Duodenal mucosa (tissue), 2 donors: ENCODE results near the gene SART3.
"Not testable (repeated sequence)": the region's sequence is repeated elsewhere in the genome, so short reads cannot be mapped to it uniquely, and the experiment has no call there.

Source experiments
- H3K27ac ChIP-seq: one replicate; pipeline ENCODE4 v1.7.0; 2013; ENCODE audit warnings: low read depth, low read length
- H3K27me3 ChIP-seq, 2 donors: one replicate each; pipeline ENCODE4 v1.7.0; 2013; ENCODE audit warnings: low read length in 2 of 2, control low read depth in 1 of 2; ENCODE audit not compliant: insufficient read depth in 2 of 2, control insufficient read depth in 1 of 2
- H3K36me3 ChIP-seq, 2 donors: one replicate each; pipeline ENCODE4 v1.7.0; 2013; ENCODE audit warnings: low read length in 2 of 2, control low read depth in 1 of 2; ENCODE audit not compliant: insufficient read depth in 2 of 2, control insufficient read depth in 1 of 2
- H3K4me1 ChIP-seq, 2 donors: one replicate each; pipeline ENCODE4 v1.7.0; 2013; ENCODE audit warnings: low read length in 2 of 2, control low read depth in 1 of 2; ENCODE audit not compliant: insufficient read depth in 2 of 2, control insufficient read depth in 1 of 2
- H3K4me3 ChIP-seq, 2 donors: one replicate each; pipeline ENCODE4 v1.7.0; 2013; ENCODE audit warnings: low read length in 2 of 2, low read depth in 1 of 2
- H3K9ac ChIP-seq, 2 donors: one replicate each; pipeline ENCODE4 v1.7.0; 2013; ENCODE audit warnings: low read length in 2 of 2, low read depth in 1 of 2
- H3K9me3 ChIP-seq, 2 donors: one replicate each; pipeline ENCODE4 v1.7.0; 2013; ENCODE audit warnings: low read length in 2 of 2, control low read depth in 1 of 2; ENCODE audit not compliant: control insufficient read depth in 1 of 2

The SART3 gene

GRCh38 chr12:108487029-108487428, 73.9 kb downstream of the SART3 start:
- not testable (repeated sequence) for H3K27ac ChIP-seq, H3K4me3 ChIP-seq, H3K27me3 ChIP-seq, H3K4me1 ChIP-seq, H3K36me3 ChIP-seq, H3K9me3 ChIP-seq, H3K9ac ChIP-seq

GRCh38 chr12:108485371-108485770, 75.6 kb downstream of the SART3 start:
- not testable (repeated sequence) for H3K4me1 ChIP-seq, H3K9ac ChIP-seq, H3K4me3 ChIP-seq, H3K27me3 ChIP-seq, H3K9me3 ChIP-seq, H3K27ac ChIP-seq, H3K36me3 ChIP-seq

- no peaks in the 10 kb centered on the region for H3K4me1 ChIP-seq
- H3K27me3 ChIP-seq, result no peaks in the 10 kb centered on the region
- no peak overlapping the region for H3K9ac ChIP-seq
- peaks cover 0 to 3% of the 10 kb centered on the region in 2 donors for H3K9me3 ChIP-seq
- no peak overlapping the region for H3K27ac ChIP-seq
- no peaks in the 10 kb centered on the region for H3K36me3 ChIP-seq
- no peak overlapping the region for H3K4me3 ChIP-seq
Measured at GRCh38 chr12:108484845-108485244, 76.1 kb downstream of the SART3 start.

- Histone ChIP-seq H3K36me3 (no peaks in the 10 kb centered on the region), H3K27ac (no peak overlapping the region), H3K27me3 (peaks cover 0 to 2% of the 10 kb centered on the region in 2 donors), H3K4me3 (no peak overlapping the region), H3K9me3 (peaks cover 0 to 3% of the 10 kb centered on the region in 2 donors), H3K4me1 (no peaks in the 10 kb centered on the region), H3K9ac (no peak overlapping the region)
Measured at GRCh38 chr12:108484431-108484830, 76.5 kb downstream of the SART3 start.

- H3K36me3 ChIP-seq, result no peaks in the 10 kb centered on the region
- H3K4me3 ChIP-seq, result no peak overlapping the region
- no peaks in the 10 kb centered on the region for H3K4me1 ChIP-seq
- peaks cover 0 to 3% of the 10 kb centered on the region in 2 donors for H3K27me3 ChIP-seq
- H3K9me3 ChIP-seq, result peaks cover 0 to 3% of the 10 kb centered on the region in 2 donors
- no peak overlapping the region for H3K27ac ChIP-seq
- H3K9ac ChIP-seq, result no peak overlapping the region
Measured at GRCh38 chr12:108483213-108484059, 77.5 kb downstream of the SART3 start.

- H3K9ac ChIP-seq, result no peak overlapping the region
- H3K4me3 ChIP-seq, result no peak overlapping the region
- no peaks in the 10 kb centered on the region for H3K4me1 ChIP-seq
- no peak overlapping the region for H3K27ac ChIP-seq
- H3K27me3 ChIP-seq, result peaks cover 0 to 3% of the 10 kb centered on the region in 2 donors
- peaks cover 0 to 3% of the 10 kb centered on the region in 2 donors for H3K9me3 ChIP-seq
- H3K36me3 ChIP-seq, result no peaks in the 10 kb centered on the region
Measured at GRCh38 chr12:108482717-108483212, 78.2 kb downstream of the SART3 start.

- no peak overlapping the region for H3K27ac ChIP-seq
- H3K4me1 ChIP-seq, result no peaks in the 10 kb centered on the region
- H3K9ac ChIP-seq, result no peak overlapping the region
- no peak overlapping the region for H3K4me3 ChIP-seq
- peaks cover 0 to 3% of the 10 kb centered on the region in 2 donors for H3K27me3 ChIP-seq
- no peaks in the 10 kb centered on the region for H3K36me3 ChIP-seq
- no peaks in the 10 kb centered on the region for H3K9me3 ChIP-seq
Measured at GRCh38 chr12:108479364-108480070, 81.5 kb downstream of the SART3 start.

GRCh38 chr12:108478611-108479206, 82.3 kb downstream of the SART3 start:
- Histone ChIP-seq H3K4me1 (no peaks in the 10 kb centered on the region), H3K36me3 (no peaks in the 10 kb centered on the region), H3K9ac (no peak overlapping the region), H3K4me3 (no peak overlapping the region), H3K9me3 (no peaks in the 10 kb centered on the region), H3K27me3 (peaks cover 0 to 3% of the 10 kb centered on the region in 2 donors), H3K27ac (no peak overlapping the region)

GRCh38 chr12:108477881-108478259, 83.1 kb downstream of the SART3 start:
- Histone ChIP-seq H3K27me3 (peaks cover 0 to 3% of the 10 kb centered on the region in 2 donors), H3K36me3 (no peaks in the 10 kb centered on the region), H3K27ac (no peak overlapping the region), H3K9me3 (no peaks in the 10 kb centered on the region), H3K9ac (no peak overlapping the region), H3K4me1 (no peaks in the 10 kb centered on the region), H3K4me3 (no peak overlapping the region)
